ENCODE results near the gene AHNAK.
"Not testable (repeated sequence)": the region's sequence is repeated elsewhere in the genome, so short reads cannot be mapped to it uniquely, and the experiment has no call there.

AHNAK gene

GRCh38 chr11:62392506-62392905 lies 154.1 kb downstream of the AHNAK start:
- DNase-seq (ENCODE audit: low read depth), result no peak
- no peak for TF ChIP-seq CTCF (IDR thresholded peaks at IDR 0.05; ENCODE audit: control insufficient read depth, extremely low read depth, insufficient read depth)
- H3K4me3 ChIP-seq (ENCODE audit: low read depth, low read length), result no peak overlapping the region

GRCh38 chr11:62391642-62392425 lies 154.8 kb downstream of the AHNAK start:
- no peak overlapping the region for H3K4me3 ChIP-seq (ENCODE audit: low read depth, low read length)
- TF ChIP-seq CTCF (IDR thresholded peaks at IDR 0.05; ENCODE audit: control insufficient read depth, extremely low read depth, insufficient read depth), result no peak
- DNase-seq (ENCODE audit: low read depth), result no peak

- DNase-seq (ENCODE audit: low read depth), result no peak
- H3K4me3 ChIP-seq (ENCODE audit: low read depth, low read length), result no peak overlapping the region
- no peak for TF ChIP-seq CTCF (IDR thresholded peaks at IDR 0.05; ENCODE audit: control insufficient read depth, extremely low read depth, insufficient read depth)
Measured at GRCh38 chr11:62390722-62391121, 155.9 kb downstream of the AHNAK start.

GRCh38 chr11:62390237-62390636 lies 156.4 kb downstream of the AHNAK start:
- TF ChIP-seq CTCF (IDR thresholded peaks at IDR 0.05; ENCODE audit: control insufficient read depth, extremely low read depth, insufficient read depth), result no peak
- DNase-seq (ENCODE audit: low read depth), result no peak

GRCh38 chr11:62388999-62389398 lies 157.6 kb downstream of the AHNAK start:
- DNase-seq (ENCODE audit: low read depth), result no peak
- no peak for TF ChIP-seq CTCF (IDR thresholded peaks at IDR 0.05; ENCODE audit: control insufficient read depth, extremely low read depth, insufficient read depth)
- no peak overlapping the region for H3K4me3 ChIP-seq (ENCODE audit: low read depth, low read length)

More at GRCh38 chr11:62390237-62390636, 156.4 kb downstream of the AHNAK start:
- H3K4me3 ChIP-seq (ENCODE audit: low read depth, low read length), result no peak overlapping the region

- no peak for TF ChIP-seq CTCF (IDR thresholded peaks at IDR 0.05; ENCODE audit: control insufficient read depth, extremely low read depth, insufficient read depth)
- no peak overlapping the region for H3K4me3 ChIP-seq (ENCODE audit: low read depth, low read length)
- no peak for DNase-seq (ENCODE audit: low read depth)
Measured at GRCh38 chr11:62387381-62387780, 159.2 kb downstream of the AHNAK start.

- not testable (repeated sequence) for H3K4me3 ChIP-seq (ENCODE audit: low read depth, low read length); DNase-seq (ENCODE audit: low read depth)
Measured at GRCh38 chr11:62386083-62386482, 160.5 kb downstream of the AHNAK start.

All from LNCaP clone FGC (cell line).